Panc1 (cell line): ENCODE results near the gene RASA3. TPM values are rescaled to one million over a fixed set of nuclear protein-coding genes. Genes with fewer than 3 reads are reported as not detected.
A peak's percentile ranks its signal among the peaks of the same experiment; 100 is the strongest.

Experiments used
- ATAC-seq: fragments of 200-7000 bp; cut with Tn5 transposase; 2 replicates; pipeline ENCODE4 v1.9.1; 2020; ENCODE audit warnings: mild to moderate bottlenecking, moderate library complexity
- BruUV-seq: library from RNA; stranded (reverse); fragments of 400-500 nt; replicated peaks from 2 replicates; lab custom pipeline; 2021; lab: Mats Ljungman, UMichigan
- CTCF ChIA-PET: fragments of 300-600 bp; sonication (Branson Sonifier 250); formaldehyde crosslinking; loops from one replicate; lab custom pipeline; 2022; ENCODE audit warnings: antibody characterized with exemption; lab: Charles Lee
- POLR2A ChIA-PET: fragments of 300-600 bp; sonication (Branson Sonifier 250); formaldehyde crosslinking; loops from one replicate; lab custom pipeline; 2022; ENCODE audit warnings: antibody characterized with exemption; lab: Charles Lee
- DNase-seq: peaks from one replicate; pipeline ENCODE4 v3.0.0-alpha.2; 2010; ENCODE audit warnings: low read depth, low spot score
- H3K27ac ChIP-seq: 2 replicates; pipeline ENCODE4 v1.5.1; 2011; ENCODE audit warnings: mild to moderate bottlenecking, low read length, inconsistent platforms
- H3K27me3 ChIP-seq: fragments of 200-500 bp; sonication (Bioruptor generic); 2 replicates; pipeline ENCODE4 v1.6.0; 2014; ENCODE audit warnings: low read length, inconsistent platforms; ENCODE audit not compliant: control insufficient read depth, insufficient read depth
- H3K36me3 ChIP-seq: fragments of 200-500 bp; sonication (Bioruptor generic); 2 replicates; pipeline ENCODE4 v1.5.1; 2014; ENCODE audit warnings: inconsistent platforms, mild to moderate bottlenecking, low read length, moderate library complexity; ENCODE audit not compliant: control insufficient read depth, insufficient read depth
- H3K4me1 ChIP-seq: 2 replicates; pipeline ENCODE4 v1.5.1; 2011; ENCODE audit warnings: inconsistent platforms, mild to moderate bottlenecking, low read length, moderate library complexity; ENCODE audit not compliant: control insufficient read depth, insufficient read depth
- H3K4me3 ChIP-seq, 2 experiments: 2 replicates each; pipeline ENCODE4 v1.5.1; 2011 to 2012; ENCODE audit warnings: low read depth in 2 of 2, low read length in 2 of 2, mild to moderate bottlenecking in 2 of 2, inconsistent platforms in 1 of 2, moderate library complexity in 1 of 2
- H3K9me3 ChIP-seq: fragments of 200-500 bp; sonication (Bioruptor generic); 2 replicates; pipeline ENCODE4 v1.5.1; 2014; ENCODE audit warnings: low read depth, mild to moderate bottlenecking, inconsistent platforms, low read length, moderate library complexity; ENCODE audit not compliant: control insufficient read depth, insufficient read depth
- CTCF ChIP-seq: fragments of 450-650 bp; IDR thresholded peaks from 2 replicates; pipeline ENCODE4 v1.5.1; 2017; ENCODE audit warnings: mild to moderate bottlenecking
- POLR2AphosphoS5 ChIP-seq: IDR thresholded peaks from 2 replicates; pipeline ENCODE4 v1.6.1; 2012; ENCODE audit warnings: mild to moderate bottlenecking, low read depth, low read length, moderate library complexity
- REST ChIP-seq, 2 experiments: IDR thresholded peaks; 2 replicates each; pipeline ENCODE4 v1.6.1; 2011 to 2012; ENCODE audit warnings: low read depth in 2 of 2, control low read depth in 1 of 2, low read length in 1 of 2, mild to moderate bottlenecking in 1 of 2, moderate library complexity in 1 of 2; ENCODE audit not compliant: insufficient read depth in 1 of 2
- SIN3A ChIP-seq: IDR thresholded peaks from 2 replicates; pipeline ENCODE4 v1.6.1; 2012; ENCODE audit warnings: low read depth, mild to moderate bottlenecking, low read length, moderate library complexity, borderline replicate concordance; ENCODE audit not compliant: insufficient read depth
- TCF7L2 ChIP-seq: IDR thresholded peaks from 2 replicates; pipeline ENCODE4 v1.6.1; 2011; ENCODE audit warnings: mild to moderate bottlenecking, low read depth, low read length, inconsistent platforms
- in situ Hi-C: cut with HindIII; loops from 2 replicates; pipeline ENCODE4 v1.10.0; 2016; ENCODE audit warnings: low sequenced_read_pairs, low pct_unique_long_range_greater_than_20kb
- intact Hi-C: fragments of 100-400 bp; cut with micrococcal nuclease; formaldehyde crosslinking; loops from one replicate; pipeline ENCODE4 v1.10.0; 2022; ENCODE audit not compliant: unreplicated experiment
- total RNA-seq: library from RNA; stranded (reverse); gene quantifications from one replicate; pipeline ENCODE4 v1.2.1, GENCODE V29; 2021; ENCODE audit not compliant: unreplicated experiment

RASA3 gene
- total RNA-seq, 1 experiment from 2014 or later = 33.7 TPM

- no TSS peak for BruUV-seq
- Histone ChIP-seq H3K4me1 (no peaks in the 10 kb centered on the region), H3K27ac (no peak overlapping the region), H3K36me3 (no peaks in the 10 kb centered on the region), H3K27me3 (no peaks in the 10 kb centered on the region), H3K4me3 (no peak overlapping the region), H3K9me3 (no peaks in the 10 kb centered on the region)
- intact Hi-C loops = no loop called here
- DNase-seq (no peak), ATAC-seq (peak; percentile 61; the same call in 1 of the 2 replicates)
- no peak for TF ChIP-seq POLR2AphosphoS5
- no peak for TF ChIP-seq CTCF
- no peak for TF ChIP-seq REST (IDR thresholded peaks at IDR 0.05; ENCODE audit: insufficient read depth in 1 of 2, low read depth in 2 of 2, low read length in 1 of 2)
- TF ChIP-seq SIN3A = no peak
- no peak for TF ChIP-seq TCF7L2
- POLR2A ChIA-PET = no interaction called here
- CTCF ChIA-PET = no interaction called here
- in situ Hi-C loops = no loop called here
Measured at GRCh38 chr13:114019367-114019766, 113.1 kb downstream of the RASA3 start.

GRCh38 chr13:114018461-114019055 lies 113.9 kb downstream of the RASA3 start:
- no TSS peak for BruUV-seq
- no peak overlapping the region for H3K4me3 ChIP-seq
- DNase-seq (no peak), ATAC-seq (no peak)
- no peaks in the 10 kb centered on the region for H3K36me3 ChIP-seq
- ChIA-PET POLR2A (no interaction called here), CTCF (no interaction called here)
- H3K27ac ChIP-seq = no peak overlapping the region
- TF ChIP-seq POLR2AphosphoS5 (no peak), SIN3A (no peak), REST (IDR thresholded peaks at IDR 0.05; ENCODE audit: insufficient read depth in 1 of 2, low read depth in 2 of 2, low read length in 1 of 2) (no peak), TCF7L2 (no peak), CTCF (no peak)
- intact Hi-C loops (no loop called here), in situ Hi-C loops (no loop called here)
- no peaks in the 10 kb centered on the region for H3K9me3 ChIP-seq
- no peaks in the 10 kb centered on the region for H3K27me3 ChIP-seq
- H3K4me1 ChIP-seq = no peaks in the 10 kb centered on the region
